CD4-positive, alpha-beta T cell (primary cell): Measurements from ENCODE around the gene SH3RF3. TPM values are rescaled to one million over a fixed set of nuclear protein-coding genes. Genes with fewer than 3 reads are reported as not detected.

Source experiments
- ATAC-seq: fragments of 200-7000 bp; cut with Tn5 transposase; one replicate; pipeline ENCODE4 v1.10.0; 2022; ENCODE audit warnings: mild to moderate bottlenecking; ENCODE audit not compliant: poor library complexity
- CTCF ChIA-PET: fragments of 350-600 bp; sonication (Branson Sonifier 250); formaldehyde crosslinking; loops from one replicate; lab custom pipeline; 2021; ENCODE audit warnings: antibody characterized with exemption, inconsistent platforms; lab: Charles Lee
- POLR2A ChIA-PET: fragments of 350-600 bp; sonication (Branson Sonifier 250); formaldehyde crosslinking; loops from one replicate; lab custom pipeline; 2021; ENCODE audit warnings: antibody characterized with exemption, inconsistent platforms; lab: Charles Lee
- DNase-seq, 14 experiments: peaks; one replicate each; pipeline ENCODE4 v3.0.0-alpha.2; 2013 to 2020; ENCODE audit warnings: mixed read lengths in 2 of 14
- H3K27ac ChIP-seq, 2 donors: one replicate each; pipeline versions ENCODE4 v1.5.1 to v1.7.0; 2013; ENCODE audit warnings: low read length in 2 of 2, low read depth in 1 of 2, mild to moderate bottlenecking in 1 of 2
- H3K27me3 ChIP-seq, 2 experiments: 1 replicate in 1 of 2; 2 replicates in 1 of 2; pipeline versions ENCODE4 v1.6.1 to v1.7.0; 2013; ENCODE audit warnings: low read length in 2 of 2, control low read depth in 1 of 2, mild to moderate bottlenecking in 1 of 2, moderate library complexity in 1 of 2; ENCODE audit not compliant: insufficient read depth in 2 of 2, control insufficient read depth in 1 of 2
- H3K36me3 ChIP-seq: one replicate; pipeline ENCODE4 v1.6.1; 2013; ENCODE audit warnings: low read length, control low read depth; ENCODE audit not compliant: insufficient read depth
- H3K4me1 ChIP-seq: one replicate; pipeline ENCODE4 v1.6.1; 2013; ENCODE audit warnings: low read length, control low read depth; ENCODE audit not compliant: insufficient read depth
- H3K4me3 ChIP-seq: one replicate; pipeline ENCODE4 v1.5.1; 2013; ENCODE audit warnings: mild to moderate bottlenecking, low read length, moderate library complexity
- H3K9me3 ChIP-seq, 2 experiments: 1 replicate in 1 of 2; 2 replicates in 1 of 2; pipeline versions ENCODE4 v1.6.1 to v1.7.0; 2013; ENCODE audit warnings: low read length in 2 of 2, mild to moderate bottlenecking in 2 of 2, control low read depth in 1 of 2, moderate library complexity in 1 of 2; ENCODE audit not compliant: control insufficient read depth in 1 of 2, insufficient read depth in 1 of 2
- H3K27ac Mint-ChIP-seq: one replicate; pipeline ENCODE4 v1.8.0; 2020; ENCODE audit warnings: mixed read lengths
- H3K27me3 Mint-ChIP-seq: one replicate; pipeline ENCODE4 v1.8.0; 2021; ENCODE audit warnings: mixed read lengths
- H3K36me3 Mint-ChIP-seq: one replicate; pipeline ENCODE4 v1.8.0; 2021; ENCODE audit warnings: low read depth, mixed read lengths
- H3K4me1 Mint-ChIP-seq: one replicate; pipeline ENCODE4 v1.8.0; 2021; ENCODE audit warnings: low read depth, mixed read lengths
- H3K4me3 Mint-ChIP-seq: one replicate; pipeline ENCODE4 v1.8.0; 2020; ENCODE audit warnings: mild to moderate bottlenecking, mixed read lengths
- H3K9me3 Mint-ChIP-seq: one replicate; pipeline ENCODE4 v1.8.0; 2020; ENCODE audit warnings: mixed read lengths
- intact Hi-C, 2 experiments: fragments of 100-400 bp; cut with DNase I in 1 of 2; cut with micrococcal nuclease in 1 of 2; formaldehyde crosslinking; loops; one replicate each; pipeline versions ENCODE4 v1.15.1 to v1.9.0; 2023 to 2025; cut with DNase I, micrococcal nuclease
- total RNA-seq, 174 experiments: library from RNA in 2 of 174; stranded (reverse) in 2 of 174; gene quantifications; one replicate each; pipeline ENCODE4 v1.2.3 and lab custom pipeline; 2021 to 2026
- TF ChIP-seq, protein P1 (sequence below): fragments of 200-600 bp; IDR thresholded peaks from one replicate; pipeline ENCODE4 v1.8.0; 2022; ENCODE audit warnings: antibody characterized with exemption, mild to moderate bottlenecking

Gene SH3RF3
- total RNA-seq, 2 experiments from 2014 or later: 5.2 to 5.9 TPM

DNA sequence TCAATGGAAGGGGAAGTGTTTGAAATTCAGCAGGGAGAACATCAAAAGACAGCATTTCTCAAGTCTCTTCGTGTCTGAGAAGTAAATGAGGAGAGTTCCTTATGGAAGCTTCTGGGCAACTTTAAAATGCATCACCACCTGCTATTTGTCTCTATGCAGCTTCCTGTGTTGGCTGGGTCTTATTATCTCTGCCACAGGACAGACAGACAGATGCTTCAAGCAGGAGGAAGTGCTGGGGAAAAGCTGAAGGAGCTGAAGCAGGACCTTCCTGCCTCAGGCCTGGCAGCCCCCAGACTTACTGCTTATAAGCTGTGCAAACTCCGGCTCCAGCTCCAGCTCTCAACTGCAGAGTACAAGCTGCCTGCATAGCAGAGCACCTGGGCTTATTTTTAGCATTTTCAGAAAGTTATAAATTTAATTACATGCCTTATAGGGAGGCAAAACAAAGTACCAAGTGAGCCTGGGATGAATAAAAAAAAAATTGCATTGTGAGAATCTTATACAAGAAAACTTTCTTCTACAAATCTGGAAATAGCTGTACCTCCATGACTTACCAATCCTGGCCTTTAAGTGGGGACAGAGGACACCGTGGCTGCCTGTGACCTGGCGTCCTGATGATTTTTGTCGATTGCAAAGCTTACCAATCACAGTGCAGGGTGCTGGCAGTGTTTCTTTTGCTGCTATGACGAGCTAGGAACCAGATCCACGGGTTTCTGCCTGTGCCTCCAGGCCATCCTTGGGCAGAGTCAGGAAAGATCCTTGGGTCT, 278.5 kb downstream of the SH3RF3 start:
- Mint-ChIP-seq H3K4me1 (no peaks in the 10 kb centered on the region), H3K27ac (no peak overlapping the region), H3K9me3 (no peaks in the 10 kb centered on the region), H3K4me3 (no peak overlapping the region), H3K36me3 (no peaks in the 10 kb centered on the region), H3K27me3 (no peaks in the 10 kb centered on the region)
- Histone ChIP-seq H3K4me1 (no peaks in the 10 kb centered on the region), H3K9me3 (no peaks in the 10 kb centered on the region), H3K27me3 (no peaks in the 10 kb centered on the region), H3K4me3 (no peak overlapping the region), H3K36me3 (no peaks in the 10 kb centered on the region), H3K27ac (no peak overlapping the region)
- DNase-seq (no peak), ATAC-seq (no peak)
- CTCF ChIA-PET: no interaction called here
- POLR2A ChIA-PET: no interaction called here
- intact Hi-C loops: no loop called here
- TF ChIP-seq, protein P1, sequence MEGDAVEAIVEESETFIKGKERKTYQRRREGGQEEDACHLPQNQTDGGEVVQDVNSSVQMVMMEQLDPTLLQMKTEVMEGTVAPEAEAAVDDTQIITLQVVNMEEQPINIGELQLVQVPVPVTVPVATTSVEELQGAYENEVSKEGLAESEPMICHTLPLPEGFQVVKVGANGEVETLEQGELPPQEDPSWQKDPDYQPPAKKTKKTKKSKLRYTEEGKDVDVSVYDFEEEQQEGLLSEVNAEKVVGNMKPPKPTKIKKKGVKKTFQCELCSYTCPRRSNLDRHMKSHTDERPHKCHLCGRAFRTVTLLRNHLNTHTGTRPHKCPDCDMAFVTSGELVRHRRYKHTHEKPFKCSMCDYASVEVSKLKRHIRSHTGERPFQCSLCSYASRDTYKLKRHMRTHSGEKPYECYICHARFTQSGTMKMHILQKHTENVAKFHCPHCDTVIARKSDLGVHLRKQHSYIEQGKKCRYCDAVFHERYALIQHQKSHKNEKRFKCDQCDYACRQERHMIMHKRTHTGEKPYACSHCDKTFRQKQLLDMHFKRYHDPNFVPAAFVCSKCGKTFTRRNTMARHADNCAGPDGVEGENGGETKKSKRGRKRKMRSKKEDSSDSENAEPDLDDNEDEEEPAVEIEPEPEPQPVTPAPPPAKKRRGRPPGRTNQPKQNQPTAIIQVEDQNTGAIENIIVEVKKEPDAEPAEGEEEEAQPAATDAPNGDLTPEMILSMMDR: no peak

DNA sequence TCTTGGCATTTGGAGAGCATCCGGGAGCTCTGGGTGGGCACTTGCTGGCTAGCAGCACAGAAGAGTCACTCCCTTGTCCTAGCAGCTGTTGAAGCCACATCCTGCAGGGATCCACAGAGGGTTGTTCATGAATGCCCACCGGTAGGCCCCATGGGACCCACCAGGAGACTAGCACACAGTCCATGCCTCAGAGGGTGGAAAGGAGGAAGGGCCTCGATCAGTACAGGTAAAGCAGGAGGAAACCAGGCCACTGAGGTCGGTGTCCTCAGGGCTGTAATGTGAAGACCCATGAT, 279.0 kb downstream of the SH3RF3 start:
- no peak for ATAC-seq
- Histone ChIP-seq H3K36me3 (no peaks in the 10 kb centered on the region), H3K27me3 (no peaks in the 10 kb centered on the region), H3K4me1 (no peaks in the 10 kb centered on the region), H3K9me3 (no peaks in the 10 kb centered on the region), H3K27ac (no peak overlapping the region), H3K4me3 (no peak overlapping the region)
- Mint-ChIP-seq H3K9me3 (no peaks in the 10 kb centered on the region), H3K27ac (no peak overlapping the region), H3K4me3 (no peak overlapping the region), H3K4me1 (no peaks in the 10 kb centered on the region), H3K27me3 (no peaks in the 10 kb centered on the region), H3K36me3 (no peaks in the 10 kb centered on the region)
- intact Hi-C loops: no loop called here
- ChIA-PET POLR2A (no interaction called here), CTCF (no interaction called here)
- TF ChIP-seq, protein P1: no peak
- DNase-seq: no peak

DNA sequence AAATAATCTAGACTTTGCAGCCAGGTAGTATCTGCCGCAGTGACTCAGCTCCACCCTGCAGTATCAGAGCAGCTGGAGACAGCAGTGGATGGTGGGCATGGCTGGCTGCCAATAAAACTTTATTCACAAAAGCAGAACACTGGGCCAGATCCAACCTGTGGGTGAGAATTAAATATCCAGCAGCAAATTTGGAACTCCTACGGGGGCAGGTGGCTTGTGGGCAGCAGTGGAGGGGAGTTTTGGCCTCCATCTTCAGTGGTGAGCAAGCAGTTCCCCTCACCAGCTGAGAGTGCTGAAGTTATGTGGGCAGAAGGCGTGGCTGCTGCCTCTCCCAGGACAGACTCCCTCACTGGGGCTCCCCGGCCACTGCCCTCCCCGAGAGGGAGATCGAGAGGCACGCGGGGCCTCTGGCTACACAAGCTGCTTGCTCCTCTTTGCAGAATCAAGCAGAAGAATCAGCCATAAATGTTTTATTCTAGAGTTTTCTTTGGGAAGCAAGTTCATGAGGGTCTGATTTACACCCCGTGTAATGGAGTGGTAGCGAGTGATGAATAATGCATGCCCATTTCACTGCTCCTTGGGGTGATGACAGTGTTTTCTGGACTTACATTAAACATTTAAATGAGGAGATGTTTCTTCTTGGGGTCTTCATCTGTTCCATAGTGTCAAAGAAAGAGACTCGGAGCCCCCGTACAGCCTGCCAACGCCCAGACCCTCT, 280.5 kb downstream of the SH3RF3 start:
- TF ChIP-seq, protein P1: no peak

More for the DNA sequence above, 280.5 kb downstream of the SH3RF3 start:
- Mint-ChIP-seq H3K27me3 (no peaks in the 10 kb centered on the region), H3K36me3 (no peaks in the 10 kb centered on the region), H3K27ac (no peak overlapping the region), H3K9me3 (no peaks in the 10 kb centered on the region), H3K4me1 (no peaks in the 10 kb centered on the region), H3K4me3 (no peak overlapping the region)
- ChIA-PET POLR2A (no interaction called here), CTCF (no interaction called here)
- Histone ChIP-seq H3K27me3 (no peaks in the 10 kb centered on the region), H3K36me3 (no peaks in the 10 kb centered on the region), H3K4me3 (no peak overlapping the region), H3K4me1 (no peaks in the 10 kb centered on the region), H3K9me3 (no peaks in the 10 kb centered on the region), H3K27ac (no peak overlapping the region)
- DNase-seq (no peak), ATAC-seq (no peak)
- intact Hi-C loops: no loop called here
